ENCODE results near the gene SPAG16.

Gene SPAG16

DNA sequence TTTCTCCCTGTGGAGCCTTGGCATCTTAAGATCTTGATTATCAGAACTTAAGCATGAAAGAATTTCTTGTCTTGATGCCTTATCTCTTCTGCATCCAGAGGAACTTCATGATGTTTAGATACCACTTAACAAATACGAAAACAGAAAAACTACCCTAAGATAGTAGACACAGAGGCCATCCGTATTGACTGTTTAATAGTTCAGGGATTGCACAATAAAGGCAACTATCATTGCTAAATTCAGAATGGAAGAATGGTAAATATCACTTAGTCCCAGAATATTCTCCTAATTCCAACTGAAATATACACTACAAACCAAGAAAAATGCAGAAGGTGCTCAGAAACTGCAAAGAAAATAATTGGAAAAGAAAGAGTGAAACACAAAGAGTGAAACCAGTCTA lies 912.0 kb downstream of the SPAG16 start:
- no peak for DNase-seq

DNA sequence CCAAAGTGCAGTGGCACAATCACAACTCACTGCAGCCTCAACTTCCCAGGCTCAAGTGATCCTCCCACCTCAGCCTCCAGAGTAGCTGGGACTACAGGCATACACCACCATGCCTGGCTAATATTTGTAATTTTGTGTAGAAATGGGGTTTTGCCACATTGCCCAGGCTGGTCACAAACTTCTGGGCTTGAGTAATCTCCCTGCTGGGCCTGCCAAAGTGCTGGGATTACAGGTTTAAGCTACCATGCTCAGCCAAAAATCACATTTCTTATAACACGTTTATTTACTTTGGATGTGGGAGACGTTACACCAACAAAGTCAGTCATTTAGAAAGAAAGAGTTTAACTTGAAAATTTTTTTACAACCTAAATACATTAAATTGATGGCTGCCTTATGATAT lies 917.6 kb downstream of the SPAG16 start:
- no peak for DNase-seq

DNA sequence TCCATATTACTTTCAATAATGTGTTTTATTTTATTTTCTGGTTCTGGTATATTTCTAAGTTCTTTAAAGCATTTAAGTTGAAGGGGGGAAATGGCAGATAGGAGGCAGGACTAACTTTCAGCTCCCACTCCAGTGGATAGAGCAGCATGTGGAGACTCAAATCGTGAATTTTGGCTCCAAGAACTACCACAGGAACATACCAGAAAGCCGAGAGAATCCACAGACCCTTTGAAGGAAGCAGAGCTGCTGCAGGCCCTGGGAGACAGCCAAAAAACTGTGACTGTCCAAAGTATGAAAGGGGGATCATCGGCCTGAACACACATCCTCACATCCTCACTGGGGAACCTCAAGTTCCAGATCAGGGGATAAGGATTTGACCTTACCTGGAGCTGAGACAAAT lies 919.0 kb downstream of the SPAG16 start:
- DNase-seq: no peak

DNA sequence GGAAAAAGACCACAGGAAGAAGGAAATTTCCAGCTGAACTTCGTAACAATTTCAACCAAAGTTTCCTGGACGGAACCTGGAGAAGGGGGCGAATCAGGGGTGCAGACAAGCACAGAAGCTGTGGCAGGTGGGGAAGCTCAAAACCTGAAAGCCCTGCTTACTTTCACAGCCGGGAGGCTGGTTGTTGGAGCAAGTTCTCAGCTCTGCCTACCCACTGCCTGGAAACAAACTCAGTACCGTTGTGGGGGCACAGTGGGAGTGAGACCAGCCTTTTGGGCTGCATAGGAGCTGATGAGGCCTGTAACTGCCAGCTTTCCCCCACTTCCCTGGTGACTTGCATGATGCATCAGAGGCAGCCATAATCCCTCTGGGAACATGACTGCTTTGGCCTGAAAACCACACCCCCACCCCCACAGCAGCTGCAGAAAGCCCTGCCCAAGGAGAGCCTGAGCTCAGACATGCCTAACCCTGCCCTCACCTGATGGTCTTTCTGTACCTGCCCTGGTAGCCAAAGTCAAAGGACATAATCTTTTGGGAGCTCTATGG lies 919.6 kb downstream of the SPAG16 start:
- peak; percentile 41 for DNase-seq

DNA sequence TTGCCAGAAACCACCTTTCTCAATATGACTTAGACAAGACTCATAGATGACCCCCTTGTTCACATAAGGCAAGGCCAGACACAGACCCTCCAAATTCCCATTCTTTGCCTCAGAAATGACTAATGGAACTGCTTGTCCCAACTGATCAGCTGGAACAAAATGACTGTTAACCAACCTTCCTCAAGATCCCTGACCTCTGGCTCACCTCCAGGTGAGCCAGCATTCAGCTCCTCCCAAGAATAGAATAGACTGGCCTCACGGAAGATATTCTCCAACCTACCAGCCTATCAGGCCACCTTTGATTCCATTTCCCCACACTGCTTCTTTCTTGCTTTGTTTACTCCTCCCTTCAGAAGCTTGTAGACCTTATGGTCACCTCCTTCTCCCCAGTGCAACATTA lies 930.8 kb downstream of the SPAG16 start:
- no peak for DNase-seq

DNA sequence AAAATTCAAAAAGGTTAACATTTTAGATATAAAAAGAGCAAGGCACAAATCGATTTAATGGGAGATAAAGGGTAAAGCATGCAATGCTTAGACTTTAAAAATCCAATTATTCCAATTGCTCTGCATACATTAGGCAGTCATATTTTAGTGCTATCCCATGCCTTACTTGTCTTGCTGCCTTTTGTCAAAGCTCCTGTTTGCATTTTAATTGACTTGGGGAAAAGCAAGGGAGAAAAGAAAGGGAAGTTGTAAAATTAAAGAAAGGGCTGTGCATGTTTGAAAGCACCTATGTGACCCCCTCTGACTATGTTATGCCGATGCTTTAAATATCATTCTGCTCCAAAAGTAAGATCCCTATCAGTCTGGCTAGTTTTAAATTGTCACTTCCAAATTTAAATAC lies 932.9 kb downstream of the SPAG16 start:
- DNase-seq: no peak

DNA sequence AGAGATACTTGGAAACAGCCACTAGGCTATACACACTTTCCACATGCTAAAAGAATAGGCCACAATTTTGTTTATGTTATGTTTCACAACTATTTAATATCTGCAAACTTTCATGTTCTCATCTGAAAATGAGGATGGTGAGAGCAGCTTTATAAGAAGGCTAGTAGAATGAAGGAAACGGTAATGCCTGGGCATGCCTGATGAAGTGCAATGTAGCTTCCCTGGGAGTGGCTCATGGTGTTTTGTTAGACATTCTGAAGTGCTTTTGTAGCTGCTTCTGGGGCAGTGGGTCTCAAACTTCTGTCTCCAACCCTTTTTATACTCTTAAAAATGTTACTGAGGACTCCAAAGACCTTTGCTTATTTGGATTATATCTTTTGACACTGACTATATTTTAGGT lies 933.3 kb downstream of the SPAG16 start:
- DNase-seq: no peak

DNA sequence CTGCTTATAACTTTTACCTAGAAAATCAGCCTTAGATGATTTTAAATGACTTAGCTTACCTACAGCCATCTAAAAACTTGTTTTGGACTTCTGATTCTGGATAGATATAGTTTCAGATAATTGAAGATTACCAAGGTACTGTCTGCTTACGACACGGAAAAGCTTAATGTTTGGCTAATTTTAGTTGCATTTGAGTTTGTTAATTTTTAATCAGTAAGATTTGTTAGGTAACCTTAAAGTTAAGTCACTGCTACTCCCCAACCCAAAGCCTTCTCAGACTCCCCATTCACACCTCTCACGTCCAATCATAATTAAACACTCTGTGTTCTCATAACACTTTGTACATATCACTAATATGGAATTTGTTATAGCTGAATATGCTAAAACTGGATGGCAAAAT lies 936.0 kb downstream of the SPAG16 start:
- DNase-seq: no peak

DNA sequence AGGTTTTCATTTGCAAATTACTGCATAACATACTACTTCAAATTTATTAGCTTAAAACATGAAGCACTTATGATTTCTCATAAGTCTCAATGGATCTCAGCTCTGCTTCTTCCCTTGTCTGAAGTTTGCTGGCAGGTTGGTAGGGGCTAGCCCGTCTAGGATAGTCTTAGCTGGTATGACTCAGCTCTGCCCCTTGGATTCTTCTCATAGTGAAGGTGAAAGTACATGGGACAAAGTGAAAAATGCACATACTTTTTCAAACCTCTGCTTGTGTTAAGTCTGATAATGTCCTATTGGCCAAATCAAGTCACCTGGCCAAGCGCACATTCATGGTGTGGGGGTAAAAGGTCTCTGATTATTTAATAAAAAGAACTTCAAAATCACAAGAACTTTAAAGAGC lies 941.8 kb downstream of the SPAG16 start:
- DNase-seq: no peak

DNA sequence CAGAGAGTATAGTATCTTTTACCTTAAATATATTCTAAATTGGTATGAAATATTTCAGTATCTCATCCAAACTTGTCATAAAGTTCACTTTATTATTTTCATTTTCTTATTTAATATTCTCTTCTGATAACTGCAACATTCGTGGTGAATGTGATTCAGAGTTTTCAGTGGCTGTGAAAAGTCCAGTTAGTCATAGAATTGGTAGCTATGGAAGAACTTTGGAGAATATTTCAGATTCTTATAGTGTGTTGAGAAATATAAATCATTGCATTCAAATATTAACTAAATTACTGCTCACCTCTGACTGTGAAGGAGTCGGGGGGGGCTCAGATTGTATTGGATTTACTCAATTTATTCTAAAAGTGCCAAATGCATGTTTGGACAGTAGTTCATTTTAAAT lies 948.0 kb downstream of the SPAG16 start:
- no peak for DNase-seq

DNA sequence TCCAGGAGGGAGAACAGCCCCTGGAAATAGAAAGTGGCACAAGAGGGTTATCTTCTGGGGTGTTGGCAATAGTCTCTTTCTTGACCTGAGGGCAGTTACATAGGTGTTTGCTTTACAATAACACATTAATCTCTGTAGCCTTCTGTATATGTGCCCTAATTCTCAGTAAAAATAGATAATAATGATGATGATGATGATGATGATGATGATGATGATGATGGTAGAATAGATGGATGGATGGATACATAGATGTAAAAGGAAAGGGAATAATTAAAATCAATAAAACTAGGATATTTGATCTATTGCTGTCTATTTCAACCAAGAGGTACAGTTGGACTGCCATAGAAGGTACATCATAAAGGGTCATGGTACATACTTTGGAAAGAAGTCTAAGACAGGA lies 948.9 kb downstream of the SPAG16 start:
- DNase-seq: no peak

DNA sequence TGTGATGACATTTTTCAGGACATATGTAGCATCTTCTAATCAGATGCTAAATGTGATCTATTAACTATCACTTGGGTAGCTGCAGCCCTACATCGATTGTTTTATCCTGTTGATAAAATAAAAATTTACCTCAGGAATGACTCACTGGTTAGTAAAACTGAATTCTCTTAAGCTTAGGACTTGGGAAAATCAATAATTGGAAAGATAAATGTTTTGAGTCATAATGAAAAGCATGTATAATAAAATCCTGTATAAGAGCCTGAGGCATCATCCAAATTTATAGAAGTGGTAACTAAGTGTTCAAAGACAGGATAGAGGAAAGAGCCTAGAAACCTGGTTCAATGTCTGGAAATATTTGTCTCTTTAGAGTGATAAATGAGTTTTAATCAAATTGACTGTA lies 958.5 kb downstream of the SPAG16 start:
- DNase-seq: no peak

DNA sequence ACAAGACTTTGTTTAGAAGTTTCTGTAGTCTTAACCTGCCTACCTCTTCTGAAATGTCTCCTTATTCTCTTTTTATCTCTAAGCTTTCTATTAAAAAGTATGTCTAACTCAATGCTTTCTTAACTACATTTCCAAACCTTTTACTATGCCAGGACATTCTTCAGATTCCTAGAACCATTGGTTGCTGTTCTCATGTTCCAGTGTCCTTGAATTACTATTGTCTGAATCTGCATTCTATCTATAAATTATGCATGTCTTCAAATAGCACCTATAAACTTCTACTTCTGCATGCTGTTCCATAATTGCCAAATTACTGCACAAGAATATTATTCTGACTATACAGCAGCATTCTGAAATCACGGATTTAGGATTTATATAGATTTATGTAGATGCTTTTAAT lies 960.6 kb downstream of the SPAG16 start:
- no peak for DNase-seq

DNA sequence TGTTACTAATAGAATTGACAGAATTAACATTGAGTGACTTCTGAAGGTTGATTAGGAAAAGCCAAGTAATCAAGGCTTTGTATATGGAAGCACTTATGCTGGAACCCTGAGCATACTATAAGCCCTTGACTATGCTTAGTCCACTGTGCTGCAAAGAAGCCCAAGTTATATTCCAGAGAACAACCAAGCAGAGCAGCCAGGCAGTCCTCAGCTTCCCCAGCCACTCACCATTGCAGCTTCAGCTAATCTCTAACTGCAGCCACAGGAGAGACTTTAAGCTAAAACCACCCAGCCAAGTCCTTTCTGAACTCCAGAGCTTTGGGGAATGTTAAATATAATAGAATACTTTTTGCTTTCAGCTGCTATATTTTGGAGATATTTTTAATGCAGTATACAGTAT lies 962.2 kb downstream of the SPAG16 start:
- DNase-seq: no peak

DNA sequence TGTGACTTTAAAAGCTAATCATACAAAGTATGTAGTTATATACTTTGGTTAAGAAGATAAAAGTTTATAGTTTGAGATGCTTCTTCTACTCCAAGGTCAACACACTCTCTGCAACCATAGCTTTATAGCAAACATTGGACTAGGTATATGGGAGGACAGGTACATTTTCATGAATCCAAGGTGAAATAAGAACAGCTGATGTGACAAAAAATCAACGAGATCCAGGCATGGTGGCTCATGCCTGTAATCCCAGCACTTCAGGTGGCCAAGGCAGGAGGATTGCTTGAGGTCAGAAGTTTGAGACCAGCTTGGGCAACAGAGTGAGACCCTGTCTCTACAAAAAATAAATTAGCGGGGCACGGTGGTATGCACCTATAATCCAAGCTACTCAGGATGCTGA lies 963.3 kb downstream of the SPAG16 start:
- DNase-seq: no peak

DNA sequence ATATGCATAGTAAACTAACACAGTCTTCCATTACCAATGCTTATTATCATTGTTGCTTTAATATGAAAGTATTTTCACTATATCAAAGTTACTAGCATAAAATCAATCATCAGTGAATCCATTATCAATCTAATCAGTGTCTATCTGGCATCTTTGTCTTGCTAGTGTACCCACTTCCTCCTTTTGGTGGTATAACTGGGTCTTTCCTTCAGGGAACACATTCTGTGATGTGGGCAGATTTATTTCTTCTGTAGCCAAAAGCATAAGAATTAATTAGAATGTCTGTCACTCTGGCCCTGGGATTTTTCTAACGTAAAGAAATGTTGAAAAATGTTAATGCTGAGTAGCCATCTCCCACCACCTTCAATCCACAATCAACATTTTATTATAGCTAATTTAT lies 970.8 kb downstream of the SPAG16 start:
- no peak for DNase-seq

DNA sequence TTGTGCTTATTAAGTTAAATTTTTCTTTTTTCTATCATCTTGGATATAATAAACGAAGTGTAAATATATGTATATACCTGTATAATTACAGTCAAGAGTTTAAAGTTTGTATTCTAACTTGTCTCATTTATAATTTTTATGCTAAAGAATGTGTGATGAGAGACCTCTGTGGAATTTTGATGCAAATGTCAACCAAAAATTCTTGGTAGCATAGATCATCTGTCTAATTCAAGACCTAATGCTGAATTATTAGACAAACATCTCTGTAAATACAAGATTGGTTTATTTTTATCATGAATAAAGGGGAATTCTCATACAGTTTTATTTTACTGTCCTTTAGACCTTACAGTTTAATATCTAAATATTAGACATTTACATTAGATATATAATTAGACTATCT lies 977.4 kb downstream of the SPAG16 start:
- no peak for DNase-seq

DNA sequence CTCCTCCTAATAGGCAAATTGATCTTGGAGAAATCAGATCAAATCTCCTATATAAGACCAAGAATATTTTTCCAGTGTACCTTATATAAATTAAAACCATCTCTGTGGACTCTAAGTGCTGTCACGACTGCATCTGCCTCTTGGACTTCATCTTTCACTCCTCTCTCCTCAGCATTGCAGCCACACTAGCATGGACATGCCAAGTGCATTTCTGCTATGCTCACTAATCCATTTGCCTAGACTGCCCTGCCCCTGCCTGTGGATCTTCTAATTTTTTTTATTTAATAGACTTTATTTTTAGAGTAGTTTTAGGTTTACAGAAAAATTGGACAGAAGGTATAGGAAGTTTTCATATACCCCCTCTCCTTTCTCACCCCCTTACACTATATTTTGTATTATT lies 979.9 kb downstream of the SPAG16 start:
- DNase-seq: peak; percentile 44

DNA sequence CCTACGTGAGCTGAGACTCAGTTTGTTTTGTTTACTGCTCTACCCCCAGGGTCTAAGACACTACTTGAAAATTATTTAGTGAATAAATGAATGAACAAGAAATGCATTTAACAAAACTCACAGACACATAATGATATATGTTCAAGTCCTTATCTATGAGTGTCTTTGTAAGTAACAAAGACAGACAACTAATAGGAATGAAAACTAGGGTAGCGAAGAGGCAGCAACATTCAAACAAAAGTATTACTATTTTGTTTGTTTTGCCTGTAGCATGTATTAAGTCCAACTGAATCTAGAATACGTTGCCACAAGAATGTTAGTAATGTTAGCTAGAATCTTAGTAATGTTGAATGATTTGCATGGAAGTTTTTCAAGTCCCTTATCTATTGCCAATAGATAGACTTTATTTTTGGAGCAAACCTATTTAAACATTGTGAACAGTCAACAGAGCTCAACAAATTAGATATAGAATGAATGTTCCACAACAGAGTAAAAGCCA lies 981.8 kb downstream of the SPAG16 start:
- DNase-seq: no peak

DNA sequence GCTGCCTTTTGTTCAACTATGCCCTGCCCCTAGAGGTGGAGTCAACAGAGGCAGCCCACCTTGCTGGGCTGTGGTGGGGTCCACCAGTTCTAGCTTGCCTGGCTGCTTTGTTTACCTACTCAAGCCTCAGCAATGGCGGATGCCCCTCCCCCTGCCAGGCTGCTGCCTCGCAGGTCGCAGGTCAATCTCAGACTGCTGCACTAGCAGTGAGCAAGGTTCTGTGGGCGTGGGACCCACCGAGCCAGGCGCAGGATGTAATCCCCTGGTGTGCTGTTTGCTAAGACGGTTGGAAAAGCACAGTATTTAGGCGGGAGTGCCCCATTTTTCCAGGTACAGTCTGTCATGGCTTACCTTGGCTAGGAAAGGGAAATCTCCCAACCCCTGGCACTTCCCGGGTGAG lies 993.6 kb downstream of the SPAG16 start:
- no peak for DNase-seq

DNA sequence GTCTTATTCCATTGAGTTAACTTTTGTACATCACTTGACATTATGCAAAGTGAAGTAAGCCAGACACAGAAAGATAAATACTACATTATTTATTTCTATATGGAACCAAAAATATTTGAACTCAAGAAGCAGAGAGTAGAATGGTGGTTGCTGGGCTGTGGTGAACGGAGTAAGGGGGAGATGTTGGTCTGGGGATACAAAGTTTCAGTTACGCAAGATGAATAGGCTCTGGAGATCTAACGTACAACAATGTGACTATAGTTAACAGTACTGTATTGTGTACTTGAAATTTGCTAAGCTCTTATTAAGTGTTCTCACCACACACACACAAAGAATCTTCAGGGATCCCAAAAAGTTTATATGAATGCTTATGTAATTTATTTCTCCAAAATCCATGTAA lies 1001.7 kb downstream of the SPAG16 start:
- DNase-seq: no peak

DNA sequence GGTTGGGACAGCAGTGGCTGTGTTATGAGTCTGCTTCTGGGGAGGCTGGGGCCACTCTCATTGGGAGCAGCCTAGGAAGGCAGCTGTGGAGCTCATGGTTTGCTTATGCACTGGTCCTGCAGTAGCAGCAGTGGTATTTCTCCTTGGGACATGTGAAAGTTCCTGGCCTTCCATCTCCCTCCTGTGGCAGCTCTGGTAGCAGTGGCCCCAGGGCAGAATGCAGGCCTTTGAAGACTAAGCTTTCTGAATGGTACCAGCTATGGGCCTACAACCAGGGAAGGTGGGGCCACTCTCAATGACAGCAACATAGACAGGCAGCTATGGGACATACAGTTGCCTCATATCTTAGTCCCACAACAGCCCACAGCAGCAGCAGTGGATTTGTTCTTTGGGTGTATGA lies 1009.3 kb downstream of the SPAG16 start:
- no peak for DNase-seq

DNA sequence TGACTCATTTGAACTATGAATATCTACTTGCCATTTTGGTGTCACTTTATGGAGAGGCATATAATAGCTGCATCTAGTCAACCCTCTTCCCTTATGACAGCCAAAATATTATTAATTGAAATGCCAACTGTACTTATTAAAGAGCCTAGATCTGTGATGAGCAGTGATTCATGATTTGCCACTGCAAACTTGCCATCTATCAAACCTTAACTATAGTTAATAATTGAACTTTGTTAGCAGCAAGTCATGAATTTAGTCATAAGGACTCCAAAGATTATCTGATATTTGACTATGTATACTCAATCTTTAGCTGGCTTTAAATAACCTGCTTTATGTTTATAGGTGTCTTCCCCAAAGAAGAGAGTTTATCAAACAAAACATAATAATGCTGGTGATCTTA lies 1010.2 kb downstream of the SPAG16 start:
- DNase-seq: no peak

DNA sequence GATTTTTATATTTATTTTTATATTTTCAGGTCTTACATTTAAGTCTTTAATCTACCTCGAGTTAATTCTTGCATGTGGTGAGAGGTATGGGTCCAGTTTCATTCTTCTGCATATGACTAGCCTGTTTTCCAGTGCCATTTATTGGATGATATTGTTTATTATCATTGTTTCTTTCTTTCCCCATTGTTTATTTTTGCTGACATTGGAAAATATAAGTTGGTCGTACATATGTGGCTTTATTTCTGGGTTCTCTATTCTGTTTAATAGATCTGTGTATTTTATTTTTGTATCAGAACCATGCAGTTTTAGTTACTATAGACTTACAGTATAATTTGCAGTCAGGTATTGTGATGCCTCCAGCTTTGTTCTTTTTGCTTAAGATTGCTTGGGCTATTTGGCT lies 1013.2 kb downstream of the SPAG16 start:
- DNase-seq: no peak

DNA sequence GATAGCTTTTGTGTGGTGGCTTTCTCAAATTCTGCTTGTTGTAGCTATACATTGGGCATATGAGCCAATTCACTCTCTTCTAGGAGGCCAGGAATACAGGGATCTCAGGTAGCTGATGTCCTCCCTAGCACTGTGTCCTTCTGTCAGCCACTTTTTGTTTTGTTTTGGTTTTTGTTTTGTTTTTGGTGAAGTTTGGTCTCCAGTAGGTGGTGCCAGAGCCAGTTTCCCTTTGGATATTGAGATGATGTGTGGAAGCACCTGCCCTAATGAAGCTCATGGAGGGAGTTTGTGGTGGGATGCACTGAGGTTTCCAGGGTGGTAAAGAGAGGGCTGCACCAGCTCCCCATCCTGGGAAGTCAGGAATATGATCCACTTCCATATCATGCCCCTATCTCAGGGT lies 1026.1 kb downstream of the SPAG16 start:
- no peak for DNase-seq

DNA sequence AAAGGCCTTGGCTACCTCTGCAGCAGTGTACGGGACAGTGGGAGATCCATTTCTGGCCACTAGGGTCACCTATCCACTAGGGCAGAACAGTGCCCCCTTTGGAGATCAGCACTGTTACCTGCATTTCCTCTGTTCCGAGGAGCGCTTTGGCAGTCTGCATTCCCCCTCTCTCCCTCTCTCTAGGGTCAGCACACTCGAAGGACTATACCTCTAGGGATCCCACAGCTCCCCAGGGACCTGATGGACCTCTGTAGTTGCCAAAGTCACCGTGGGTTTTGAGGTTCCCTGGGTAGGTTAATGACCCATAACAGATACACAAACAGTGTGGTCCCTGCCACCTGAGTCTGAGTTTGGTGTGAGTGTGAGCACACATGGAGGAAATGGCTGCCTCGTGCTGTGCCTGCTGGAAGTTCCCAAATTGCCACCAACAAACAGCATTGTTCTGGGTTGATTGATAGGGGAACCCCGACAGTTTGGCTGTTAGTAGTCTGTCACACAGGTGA lies 1026.8 kb downstream of the SPAG16 start:
- no peak for DNase-seq

Data from NCI-H2171 treated with DMSO at 0.1 percent for 48 hours (cell line).